GM12878 (cell line): ENCODE data around the gene NR1D1. TPM values are rescaled to one million over a fixed set of nuclear protein-coding genes. Genes with fewer than 3 reads are reported as not detected.

ENCODE experiments used
- ATAC-seq: fragments of 200-7000 bp; cut with Tn5 transposase; 3 replicates; pipeline ENCODE4 v1.9.1; 2020; ENCODE audit warnings: mild to moderate bottlenecking, moderate library complexity
- BruUV-seq: library from RNA; stranded (reverse); fragments of 400-500 nt; replicated peaks from 2 replicates; lab custom pipeline; 2021; lab: Mats Ljungman, UMichigan
- CTCF ChIA-PET: fragments of 300-600 bp; sonication (Branson Sonifier 250); formaldehyde crosslinking; extraction: SDS; loops from one replicate; lab custom pipeline; 2021; ENCODE audit warnings: inconsistent platforms; lab: Yijun Ruan, JAX
- POLR2A ChIA-PET: fragments of 350-600 bp; formaldehyde crosslinking; extraction: SDS; loops from one replicate; lab custom pipeline; 2021; ENCODE audit warnings: inconsistent platforms; lab: Charles Lee
- RAD21 ChIA-PET: fragments of 300-600 bp; sonication (Branson Sonifier 250); formaldehyde crosslinking; loops from one replicate; lab custom pipeline; 2023; ENCODE audit warnings: antibody characterized with exemption; ENCODE audit not compliant: unreplicated experiment; lab: Charles Lee
- SMC1A ChIA-PET: fragments of 300-600 bp; sonication (Branson Sonifier 250); formaldehyde crosslinking; loops from one replicate; lab custom pipeline; 2023; ENCODE audit not compliant: unreplicated experiment, uncharacterized antibody; lab: Charles Lee
- DNase-seq: peaks from one replicate; pipeline ENCODE4 v3.0.0-alpha.2; 2011; ENCODE audit warnings: low read depth, low spot score
- FAIRE-seq: peaks from 3 replicates; lab custom pipeline; 2011; peaks lifted over from hg19 to GRCh38; lab: Jason Lieb, UNC
- H2AFZ ChIP-seq: 2 replicates; pipeline ENCODE4 v1.6.0; 2011; ENCODE audit warnings: low read depth, low read length, control low read depth; ENCODE audit not compliant: control insufficient read depth
- H3K27ac ChIP-seq: 2 replicates; pipeline ENCODE4 v1.5.1; 2011; ENCODE audit warnings: control low read depth; ENCODE audit not compliant: control insufficient read depth, insufficient read depth
- H3K27me3 ChIP-seq, 2 experiments: replicated peaks in 1 of 2; 2 replicates each; pipeline versions ENCODE4 v1.6.0 to v1.6.1; 2011; ENCODE audit warnings: low read length in 1 of 2; ENCODE audit not compliant: control insufficient read depth in 2 of 2, insufficient read depth in 2 of 2
- H3K36me3 ChIP-seq, 2 experiments: 2 replicates each; pipeline ENCODE4 v1.5.1; 2011; ENCODE audit warnings: low read length in 1 of 2; ENCODE audit not compliant: control insufficient read depth in 2 of 2, insufficient read depth in 2 of 2
- H3K4me1 ChIP-seq: 2 replicates; pipeline ENCODE4 v1.6.1; 2011; ENCODE audit warnings: mild to moderate bottlenecking, low read length, moderate library complexity, mixed read lengths; ENCODE audit not compliant: control insufficient read depth, insufficient read depth
- H3K4me2 ChIP-seq: 2 replicates; pipeline ENCODE4 v1.6.0; 2011; ENCODE audit warnings: control low read depth; ENCODE audit not compliant: control insufficient read depth, insufficient read depth
- H3K4me3 ChIP-seq: fragments of 200-600 bp; sonication (generic); 2 replicates; pipeline ENCODE4 v1.5.1; 2016
- H3K79me2 ChIP-seq: 2 replicates; pipeline ENCODE4 v1.6.0; 2011; ENCODE audit warnings: low read length; ENCODE audit not compliant: control insufficient read depth, insufficient read depth
- H3K9ac ChIP-seq: 2 replicates; pipeline ENCODE4 v1.8.0; 2011; ENCODE audit warnings: low read length, control low read depth, mixed read lengths; ENCODE audit not compliant: control insufficient read depth, insufficient read depth
- H3K9me3 ChIP-seq: replicated peaks from 3 replicates; pipeline ENCODE4 v1.5.1; 2011; ENCODE audit warnings: mild to moderate bottlenecking, low read length; ENCODE audit not compliant: control insufficient read depth, insufficient read depth
- H4K20me1 ChIP-seq: 2 replicates; pipeline ENCODE4 v1.6.0; 2011; ENCODE audit not compliant: control insufficient read depth, insufficient read depth
- BCL3 ChIP-seq: IDR thresholded peaks from 2 replicates; pipeline ENCODE4 v1.6.1; 2011; ENCODE audit warnings: borderline replicate concordance, low read depth, mild to moderate bottlenecking, moderate library complexity, low read length; ENCODE audit not compliant: insufficient read depth, poor library complexity, severe bottlenecking
- BHLHE40 ChIP-seq, 2 experiments: fragments of 450-650 bp in 1 of 2; IDR thresholded peaks; 2 replicates each; pipeline ENCODE4 v1.6.1; 2011 to 2017; ENCODE audit warnings: low read depth in 2 of 2, borderline replicate concordance in 1 of 2, improper control_type of control experiment in 1 of 2, low read length in 1 of 2, mild to moderate bottlenecking in 1 of 2
- CEBPB ChIP-seq, 2 experiments: fragments of 150-350 bp in 1 of 2; IDR thresholded peaks; 2 replicates each; pipeline ENCODE4 v1.6.1; 2012 to 2014; ENCODE audit warnings: low read depth in 2 of 2, low read length in 2 of 2, borderline replicate concordance in 1 of 2, inconsistent platforms in 1 of 2
- FOXM1 ChIP-seq: IDR thresholded peaks from 2 replicates; pipeline ENCODE4 v1.6.1; 2012; ENCODE audit warnings: low read depth, mild to moderate bottlenecking, inconsistent platforms, low read length, moderate library complexity
- MEF2B ChIP-seq: fragments of 450-650 bp; IDR thresholded peaks from 2 replicates; pipeline ENCODE4 v1.6.1; 2018; ENCODE audit warnings: mild to moderate bottlenecking, moderate library complexity; ENCODE audit not compliant: partially characterized antibody, poor library complexity, severe bottlenecking
- SIN3A ChIP-seq: IDR thresholded peaks from 2 replicates; pipeline ENCODE4 v1.6.1; 2012; ENCODE audit warnings: low read depth, low read length, improper control_type of control experiment
- TCF3 ChIP-seq: IDR thresholded peaks from 2 replicates; pipeline ENCODE4 v1.6.1; 2012; ENCODE audit warnings: low read depth, mild to moderate bottlenecking, low read length, borderline replicate concordance; ENCODE audit not compliant: insufficient read depth
- ZZZ3 ChIP-seq: IDR thresholded peaks from 2 replicates; pipeline ENCODE4 v1.6.1; 2011; ENCODE audit warnings: low read depth; ENCODE audit not compliant: control insufficient read depth, insufficient read length
- WGBS: methylation state at CpG from one replicate; pipeline ENCODE4 v1.1.6; 2016; ENCODE audit warnings: low lambda C conversion rate; ENCODE audit not compliant: insufficient replicate concordance, insufficient coverage; ENCODE audit errors: missing lambda C conversion rate; 5-methylcytosine and 5-hydroxymethylcytosine counted together
- in situ Hi-C: fragments of 300-500 bp; cut with MboI; formaldehyde crosslinking; loops from 9 replicates; pipeline ENCODE4 v1.14.3; 2018; ENCODE audit warnings: mixed read lengths
- intact Hi-C: fragments of 100-400 bp; cut with micrococcal nuclease; formaldehyde crosslinking; loops from one replicate; pipeline ENCODE4 v1.14.2; 2022; ENCODE audit not compliant: unreplicated experiment
- polyA plus RNA-seq, 11 experiments: library from polyadenylated mRNA; depleted of rRNA in 4 of 11; unstranded in 6 of 11; stranded (reverse) in 5 of 11; fragments of >200 nt; fragmentation: Nextera tagmentation in 4 of 11; fragmentation: Illumina TruSeq in 1 of 11; extraction: Ambion mirVana in 4 of 11; extraction: Trizol in 1 of 11; gene quantifications; 1 replicate in 1 of 11; 2 replicates in 10 of 11; pipeline versions ENCODE4 v1.2.1 to v1.2.3, GENCODE V29; 2011 to 2016; ENCODE audit warnings: inconsistent platforms in 2 of 11, missing spikeins in 2 of 11, low read depth in 1 of 11
- total RNA-seq, 4 experiments: library from RNA; depleted of rRNA in 3 of 4; stranded (reverse); fragments of >200 nt in 3 of 4; fragmentation: Illumina TruSeq in 1 of 4; extraction: Trizol in 1 of 4; gene quantifications; 2 replicates each; pipeline versions ENCODE4 v1.2.1 to v1.2.3, GENCODE V29; 2013 to 2021
- TF ChIP-seq, protein P1 (sequence below): fragments of 450-650 bp; IDR thresholded peaks from 2 replicates; pipeline ENCODE4 v1.6.1; 2016; ENCODE audit warnings: mild to moderate bottlenecking
- TF ChIP-seq, protein P2 (sequence below): IDR thresholded peaks from 2 replicates; pipeline ENCODE4 v1.6.1; 2011; ENCODE audit warnings: mild to moderate bottlenecking, low read depth, low read length, moderate library complexity; ENCODE audit not compliant: insufficient replicate concordance

Gene NR1D1
- total and polyA plus RNA-seq, 10 of the 15 experiments (the other 5 are each of a cell fraction or from before 2014, with no cell fraction given) = 0.10 to 3.4 (median 0.94) TPM

DNA sequence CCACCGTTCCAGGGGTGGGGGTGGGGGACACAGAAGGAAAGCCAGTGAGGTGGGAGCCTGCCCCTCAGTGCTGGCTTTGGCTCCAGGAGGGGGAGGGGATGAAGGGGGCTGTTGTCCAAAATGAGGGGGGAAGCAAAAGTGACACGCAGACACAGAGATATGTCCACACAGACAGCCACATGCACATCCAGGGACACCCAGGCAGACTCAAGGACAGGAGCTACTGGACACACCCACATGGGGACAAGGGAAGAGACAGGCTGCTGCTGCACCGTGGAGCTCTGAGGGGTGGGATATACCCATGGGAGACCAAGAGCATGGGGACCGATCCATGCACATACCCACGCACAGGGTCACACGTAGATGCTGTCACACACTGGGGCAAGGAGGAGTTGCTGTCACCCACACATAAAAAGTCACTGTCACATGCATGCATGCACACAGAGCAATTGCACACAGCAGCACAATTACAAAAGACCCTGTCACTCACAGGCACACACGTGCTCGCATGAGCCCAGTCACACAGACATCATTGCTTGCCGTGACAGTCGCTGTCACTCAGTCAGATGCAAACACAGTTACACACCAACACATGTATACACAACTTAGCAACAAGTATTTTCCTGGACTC, 36.4 kb downstream of the NR1D1 start:
- H3K36me3 ChIP-seq = no peaks in the 10 kb centered on the region
- POLR2A ChIA-PET = interaction anchor here (0.5 to 3.4 kb wide), 3 partner anchors 10 to 179 kb away, joined by 4 to 14 read pairs (median 4); partner anchors contain the start of gene MED24
- WGBS = 73% methylated on average over 9 of the region's 10 CpGs
- intact Hi-C loops = loop anchor here (10.0 kb wide), 1 partner anchor 101 kb away; no protein-coding TSS in a partner anchor
- RAD21 ChIA-PET = interaction anchor here (1.0 to 5.1 kb wide), 6 partner anchors 9 to 127 kb away, joined by 3 to 42 read pairs (median 10); partner anchors contain the start of gene MED24
- H3K79me2 ChIP-seq = no peaks in the 10 kb centered on the region
- BruUV-seq = no TSS peak
- no peaks in the 10 kb centered on the region for H3K9me3 ChIP-seq
- DNase-seq = no peak
- no peak overlapping the region for H2AFZ ChIP-seq
- no peak for ATAC-seq
- TF ChIP-seq, protein P1, sequence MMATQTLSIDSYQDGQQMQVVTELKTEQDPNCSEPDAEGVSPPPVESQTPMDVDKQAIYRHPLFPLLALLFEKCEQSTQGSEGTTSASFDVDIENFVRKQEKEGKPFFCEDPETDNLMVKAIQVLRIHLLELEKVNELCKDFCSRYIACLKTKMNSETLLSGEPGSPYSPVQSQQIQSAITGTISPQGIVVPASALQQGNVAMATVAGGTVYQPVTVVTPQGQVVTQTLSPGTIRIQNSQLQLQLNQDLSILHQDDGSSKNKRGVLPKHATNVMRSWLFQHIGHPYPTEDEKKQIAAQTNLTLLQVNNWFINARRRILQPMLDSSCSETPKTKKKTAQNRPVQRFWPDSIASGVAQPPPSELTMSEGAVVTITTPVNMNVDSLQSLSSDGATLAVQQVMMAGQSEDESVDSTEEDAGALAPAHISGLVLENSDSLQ = peak; percentile 88
- TF ChIP-seq, protein P2, sequence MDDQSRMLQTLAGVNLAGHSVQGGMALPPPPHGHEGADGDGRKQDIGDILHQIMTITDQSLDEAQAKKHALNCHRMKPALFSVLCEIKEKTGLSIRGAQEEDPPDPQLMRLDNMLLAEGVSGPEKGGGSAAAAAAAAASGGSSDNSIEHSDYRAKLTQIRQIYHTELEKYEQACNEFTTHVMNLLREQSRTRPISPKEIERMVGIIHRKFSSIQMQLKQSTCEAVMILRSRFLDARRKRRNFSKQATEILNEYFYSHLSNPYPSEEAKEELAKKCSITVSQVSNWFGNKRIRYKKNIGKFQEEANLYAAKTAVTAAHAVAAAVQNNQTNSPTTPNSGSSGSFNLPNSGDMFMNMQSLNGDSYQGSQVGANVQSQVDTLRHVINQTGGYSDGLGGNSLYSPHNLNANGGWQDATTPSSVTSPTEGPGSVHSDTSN = peak; percentile 71
- no peak for TF ChIP-seq CEBPB (IDR thresholded peaks at IDR 0.05; ENCODE audit: borderline replicate concordance in 1 of 2, low read depth in 2 of 2, low read length in 2 of 2)
- TF ChIP-seq TCF3 = peak; percentile 58; the same call in 1 of the 2 replicates
- peak; percentile 99 for TF ChIP-seq BCL3
- TF ChIP-seq MEF2B = peak; percentile 25
- no peak for TF ChIP-seq ZZZ3
- TF ChIP-seq SIN3A = no peak
- TF ChIP-seq FOXM1 = no peak
- TF ChIP-seq BHLHE40 (IDR thresholded peaks at IDR 0.05; ENCODE audit: borderline replicate concordance in 1 of 2, low read depth in 2 of 2, low read length in 1 of 2) = peak in 1 of 2 experiments; percentile 46; a peak in 1 of 4 replicates
- no peak overlapping the region for H3K4me3 ChIP-seq
- in situ Hi-C loops = no loop called here
- H3K27me3 ChIP-seq = peaks cover 10 to 11% of the 10 kb centered on the region in 2 experiments; a peak in 3 of 4 replicates
- no peak overlapping the region for H3K9ac ChIP-seq
- no peaks in the 10 kb centered on the region for H4K20me1 ChIP-seq
- peaks cover 14% of the 10 kb centered on the region for H3K4me1 ChIP-seq
- SMC1A ChIA-PET = interaction anchor here (0.8 to 4.4 kb wide), 7 partner anchors 10 to 49 kb away, joined by 3 to 22 read pairs (median 10); partner anchors contain the start of gene MED24
- H3K27ac ChIP-seq = no peak overlapping the region
- no peak for FAIRE-seq
- CTCF ChIA-PET = interaction anchor here (1.3 to 15.2 kb wide), 9 partner anchors 9 to 48 kb away, joined by 3 to 142 read pairs (median 10); partner anchors contain the start of gene MED24
- no peak overlapping the region for H3K4me2 ChIP-seq
